Calu3 (cell line): ENCODE results near the gene INPP5F. TPM values are rescaled to one million over a fixed set of nuclear protein-coding genes. Genes with fewer than 3 reads are reported as not detected.
"Not testable (repeated sequence)": the region's sequence is repeated elsewhere in the genome, so short reads cannot be mapped to it uniquely, and the experiment has no call there.

Experiments used
- BruUV-seq: library from RNA; stranded (reverse); fragments of 400-500 nt; replicated peaks from 2 replicates; lab custom pipeline; 2021; lab: Mats Ljungman, UMichigan
- CTCF ChIA-PET: fragments of 300-600 bp; sonication (Branson Sonifier 250); formaldehyde crosslinking; loops from one replicate; lab custom pipeline; 2022; ENCODE audit warnings: antibody characterized with exemption; lab: Charles Lee
- DNase-seq: peaks from one replicate; pipeline ENCODE4 v3.0.0; 2022
- H3K27ac Mint-ChIP-seq: one replicate; pipeline ENCODE4 v1.8.0; 2022; ENCODE audit warnings: mixed read lengths; ENCODE audit not compliant: unreplicated experiment
- H3K27me3 Mint-ChIP-seq: one replicate; pipeline ENCODE4 v1.8.0; 2022; ENCODE audit warnings: mixed read lengths; ENCODE audit not compliant: unreplicated experiment
- H3K36me3 Mint-ChIP-seq: one replicate; pipeline ENCODE4 v1.8.0; 2022; ENCODE audit warnings: mild to moderate bottlenecking, moderate library complexity, mixed read lengths; ENCODE audit not compliant: insufficient read depth, unreplicated experiment
- H3K4me1 Mint-ChIP-seq: one replicate; pipeline ENCODE4 v1.8.0; 2022; ENCODE audit warnings: mild to moderate bottlenecking, low read depth, mixed read lengths; ENCODE audit not compliant: unreplicated experiment
- H3K4me3 Mint-ChIP-seq: one replicate; pipeline ENCODE4 v1.8.0; 2022; ENCODE audit warnings: mild to moderate bottlenecking, low read depth, moderate library complexity, mixed read lengths; ENCODE audit not compliant: unreplicated experiment
- H3K9me3 Mint-ChIP-seq: one replicate; pipeline ENCODE4 v1.8.0; 2022; ENCODE audit warnings: low read depth, mixed read lengths; ENCODE audit not compliant: unreplicated experiment
- intact Hi-C: fragments of 100-400 bp; cut with micrococcal nuclease; formaldehyde crosslinking; loops from one replicate; pipeline ENCODE4 v1.10.0; 2022; ENCODE audit not compliant: unreplicated experiment
- total RNA-seq: library from RNA; stranded (reverse); gene quantifications from 2 replicates; pipeline ENCODE4 v1.2.3, GENCODE V29; 2022
- TF ChIP-seq, protein P1 (sequence below): fragments of 200-600 bp; IDR thresholded peaks from one replicate; pipeline ENCODE4 v1.8.0; 2022; ENCODE audit warnings: antibody characterized with exemption; ENCODE audit not compliant: unreplicated experiment

INPP5F gene
- total RNA-seq, 1 experiment from 2014 or later: 6.9 TPM

DNA sequence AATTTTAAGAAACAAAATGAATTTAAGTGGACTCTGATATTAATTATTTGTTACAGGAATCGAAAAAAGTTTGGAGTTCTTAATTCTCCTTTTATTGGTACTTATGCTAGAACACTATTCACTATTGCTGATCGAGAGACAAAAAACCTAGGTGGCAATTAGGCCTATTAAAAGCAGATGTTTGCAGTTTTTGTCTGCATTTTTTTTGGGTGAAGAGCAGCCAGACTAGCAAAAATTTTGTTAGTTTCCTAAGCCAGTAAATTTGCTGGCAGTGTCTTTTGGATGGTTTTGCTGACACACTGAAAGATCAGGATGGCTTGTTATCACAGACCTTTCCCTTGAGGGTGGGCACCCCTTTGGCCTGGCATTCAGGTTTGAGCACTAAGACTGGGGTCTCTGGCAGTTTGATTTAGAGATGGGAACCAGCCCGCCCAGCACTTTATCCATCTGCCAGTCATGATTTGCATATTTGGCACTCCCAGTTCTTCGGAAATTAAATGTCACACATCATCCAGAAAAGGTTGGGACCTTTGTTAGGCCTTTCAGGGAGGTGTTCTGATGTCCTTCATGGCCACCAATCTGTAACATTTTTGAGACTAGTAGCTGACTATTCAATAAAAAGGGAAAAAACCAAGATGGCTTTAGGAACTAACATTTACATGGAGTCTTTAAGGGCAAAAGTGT lies 57.3 kb downstream of the INPP5F start:
- Mint-ChIP-seq H3K4me3 (no peak overlapping the region), H3K27me3 (no peaks in the 10 kb centered on the region), H3K4me1 (no peaks in the 10 kb centered on the region), H3K27ac (no peak overlapping the region), H3K36me3 (no peaks in the 10 kb centered on the region), H3K9me3 (no peaks in the 10 kb centered on the region)
- no peak for DNase-seq
- CTCF ChIA-PET: no interaction called here
- TF ChIP-seq, protein P1, sequence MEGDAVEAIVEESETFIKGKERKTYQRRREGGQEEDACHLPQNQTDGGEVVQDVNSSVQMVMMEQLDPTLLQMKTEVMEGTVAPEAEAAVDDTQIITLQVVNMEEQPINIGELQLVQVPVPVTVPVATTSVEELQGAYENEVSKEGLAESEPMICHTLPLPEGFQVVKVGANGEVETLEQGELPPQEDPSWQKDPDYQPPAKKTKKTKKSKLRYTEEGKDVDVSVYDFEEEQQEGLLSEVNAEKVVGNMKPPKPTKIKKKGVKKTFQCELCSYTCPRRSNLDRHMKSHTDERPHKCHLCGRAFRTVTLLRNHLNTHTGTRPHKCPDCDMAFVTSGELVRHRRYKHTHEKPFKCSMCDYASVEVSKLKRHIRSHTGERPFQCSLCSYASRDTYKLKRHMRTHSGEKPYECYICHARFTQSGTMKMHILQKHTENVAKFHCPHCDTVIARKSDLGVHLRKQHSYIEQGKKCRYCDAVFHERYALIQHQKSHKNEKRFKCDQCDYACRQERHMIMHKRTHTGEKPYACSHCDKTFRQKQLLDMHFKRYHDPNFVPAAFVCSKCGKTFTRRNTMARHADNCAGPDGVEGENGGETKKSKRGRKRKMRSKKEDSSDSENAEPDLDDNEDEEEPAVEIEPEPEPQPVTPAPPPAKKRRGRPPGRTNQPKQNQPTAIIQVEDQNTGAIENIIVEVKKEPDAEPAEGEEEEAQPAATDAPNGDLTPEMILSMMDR: no peak
- intact Hi-C loops: no loop called here
- no TSS peak for BruUV-seq

DNA sequence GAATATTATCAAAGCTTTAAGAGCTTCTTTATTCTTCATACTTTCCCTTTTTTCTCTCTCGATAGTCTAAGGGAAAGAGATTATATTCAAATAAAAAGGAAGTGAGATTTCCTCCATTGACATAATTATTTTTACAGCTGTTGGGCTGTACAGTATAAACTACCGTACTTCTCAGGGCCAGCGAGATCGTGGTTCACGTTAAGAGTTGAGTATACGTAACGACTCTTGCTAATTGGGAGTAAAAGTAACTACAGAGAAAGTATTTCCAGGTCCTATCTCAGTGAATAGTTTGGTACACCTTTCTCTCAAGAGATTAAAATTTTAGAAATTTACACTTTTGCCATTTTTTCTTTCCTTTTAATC lies 57.8 kb downstream of the INPP5F start:
- Mint-ChIP-seq H3K4me1 (no peaks in the 10 kb centered on the region), H3K27me3 (no peaks in the 10 kb centered on the region), H3K27ac (no peak overlapping the region), H3K9me3 (no peaks in the 10 kb centered on the region), H3K4me3 (no peak overlapping the region), H3K36me3 (no peaks in the 10 kb centered on the region)
- CTCF ChIA-PET: no interaction called here
- TF ChIP-seq, protein P1: no peak
- BruUV-seq: no TSS peak
- intact Hi-C loops: no loop called here
- DNase-seq: no peak

DNA sequence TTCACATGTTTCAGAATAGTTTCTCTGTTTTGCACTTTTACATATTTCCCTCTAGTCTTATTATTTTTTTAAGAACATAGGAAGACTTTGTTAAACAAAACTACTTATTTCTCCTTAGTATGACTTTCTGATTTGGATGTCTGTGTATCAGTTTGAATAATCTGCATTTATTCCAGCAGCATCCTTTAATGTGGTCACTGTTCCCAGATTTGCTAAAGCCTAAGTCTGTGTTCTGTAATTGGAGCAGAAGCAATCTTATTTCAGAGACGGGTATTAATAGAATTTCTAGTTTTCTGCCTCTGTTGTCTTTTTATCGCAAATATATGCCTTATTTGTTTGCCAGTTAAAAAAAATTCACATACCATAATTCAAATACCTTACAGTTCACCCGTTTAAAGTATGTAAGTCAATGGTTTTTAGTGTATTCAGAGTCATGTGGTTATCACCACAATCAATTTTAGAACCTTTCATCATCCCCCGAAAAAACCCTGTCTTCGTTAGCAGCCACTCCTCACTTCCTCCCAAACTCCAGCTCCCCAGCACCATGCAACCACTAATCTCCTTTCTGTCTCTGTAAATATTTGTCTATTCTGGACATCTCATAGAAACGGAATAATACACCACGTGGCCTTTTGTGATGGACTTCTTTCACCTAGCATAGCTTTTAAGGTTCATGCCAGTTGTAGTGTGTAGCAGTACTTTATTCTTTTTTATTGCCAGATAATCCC lies 58.7 kb downstream of the INPP5F start:
- BruUV-seq: no TSS peak
- Mint-ChIP-seq H3K27ac (no peak overlapping the region), H3K36me3 (no peaks in the 10 kb centered on the region), H3K27me3 (no peaks in the 10 kb centered on the region), H3K9me3 (no peaks in the 10 kb centered on the region), H3K4me1 (no peaks in the 10 kb centered on the region), H3K4me3 (no peak overlapping the region)
- TF ChIP-seq, protein P1: no peak
- no peak for DNase-seq
- CTCF ChIA-PET: no interaction called here
- intact Hi-C loops: no loop called here

DNA sequence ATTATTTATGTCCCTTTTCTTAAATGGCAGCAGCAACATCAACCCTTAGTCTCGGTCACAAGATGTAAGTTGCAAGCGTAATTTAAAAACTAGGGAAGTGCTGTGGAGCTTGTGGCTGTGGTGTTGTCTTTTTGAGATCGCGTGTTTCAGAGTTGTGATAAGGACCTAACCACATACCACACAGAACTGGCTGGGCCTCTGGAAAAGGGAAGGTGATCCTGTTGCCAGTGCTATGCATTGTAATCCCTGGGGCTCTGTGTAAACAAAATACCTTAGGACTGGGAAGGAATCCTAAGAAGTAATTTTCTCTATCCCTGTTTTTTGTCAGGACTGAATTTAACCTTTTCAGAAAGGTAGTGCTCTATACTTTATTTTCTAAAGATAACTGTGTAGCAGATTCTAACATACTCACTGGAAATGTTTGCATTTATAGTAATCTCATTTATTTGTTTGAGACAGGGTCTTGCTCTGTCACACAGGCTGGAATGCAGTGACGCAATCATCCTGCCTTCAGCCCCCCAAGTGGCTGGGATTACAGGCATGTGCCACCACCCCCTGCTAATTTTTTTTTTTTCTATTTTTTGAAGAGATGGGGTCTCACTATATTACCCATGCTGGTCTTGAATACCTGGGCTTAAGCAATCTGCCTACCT lies 60.4 kb downstream of the INPP5F start:
- CTCF ChIA-PET: no interaction called here
- no TSS peak for BruUV-seq
- Mint-ChIP-seq H3K9me3 (no peaks in the 10 kb centered on the region), H3K4me1 (no peaks in the 10 kb centered on the region), H3K27me3 (no peaks in the 10 kb centered on the region), H3K36me3 (no peaks in the 10 kb centered on the region), H3K4me3 (no peak overlapping the region), H3K27ac (no peak overlapping the region)
- intact Hi-C loops: no loop called here
- DNase-seq: no peak
- TF ChIP-seq, protein P1: no peak

DNA sequence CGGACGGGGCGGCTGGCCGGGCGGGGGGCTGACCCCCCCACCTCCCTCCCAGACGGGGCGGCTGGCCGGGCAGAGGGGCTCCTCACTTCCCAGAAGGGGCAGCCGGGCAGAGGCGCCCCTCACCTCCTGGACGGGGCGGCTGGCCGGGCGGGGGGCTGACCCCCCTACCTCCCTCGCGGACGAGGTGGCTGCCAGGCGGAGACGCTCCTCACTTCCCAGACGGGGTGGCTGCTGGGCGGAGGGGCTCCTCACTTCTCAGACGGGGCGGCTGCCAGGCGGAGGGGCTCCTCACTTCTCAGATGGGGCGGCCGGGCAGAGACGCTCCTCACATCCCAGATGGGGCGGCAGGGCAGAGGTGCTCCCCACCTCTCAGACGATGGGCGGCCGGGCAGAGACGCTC lies 69.3 kb downstream of the INPP5F start:
- H3K36me3 Mint-ChIP-seq, H3K9me3 Mint-ChIP-seq, H3K4me1 Mint-ChIP-seq, H3K27me3 Mint-ChIP-seq, H3K27ac Mint-ChIP-seq, CTCF ChIA-PET, BruUV-seq, H3K4me3 Mint-ChIP-seq, DNase-seq: not testable (repeated sequence)
- intact Hi-C loops: loop anchor here (5.0 kb wide), 1 partner anchor 43 kb away; no protein-coding TSS in a partner anchor
